GM18519 (cell line): ENCODE data around the gene RBL1.
"Not testable (repeated sequence)": the region's sequence is repeated elsewhere in the genome, so short reads cannot be mapped to it uniquely, and the experiment has no call there.

ENCODE experiments used
- ATAC-seq: cut with Tn5 transposase; IDR thresholded peaks from one replicate; pipeline ENCODE4 v1.9.1; 2021; ENCODE audit warnings: mild to moderate bottlenecking, moderate library complexity; ENCODE audit not compliant: unreplicated experiment, low FRiP score

The RBL1 gene

GRCh38 chr20:37095599-37096414, at the start of gene RBL1:
TSS of gene RBL1 (minus strand) at chr20:37095997. CDS start at chr20:37095928, 69 bp downstream.
- ATAC-seq: no peak

- ATAC-seq: no peak
Observed at GRCh38 chr20:37144856-37145404, 49.1 kb upstream of the RBL1 start.

GRCh38 chr20:37142708-37143107, 46.9 kb upstream of the RBL1 start:
- ATAC-seq: no peak

- no peak for ATAC-seq
Observed at GRCh38 chr20:37137547-37137946, 41.8 kb upstream of the RBL1 start.

- no peak for ATAC-seq
Observed at GRCh38 chr20:37133952-37134351, 38.2 kb upstream of the RBL1 start.

GRCh38 chr20:37131486-37131885, 35.7 kb upstream of the RBL1 start:
- ATAC-seq: no peak

- no peak for ATAC-seq
Observed at GRCh38 chr20:37128803-37129202, 33.0 kb upstream of the RBL1 start.

- not testable (repeated sequence) for ATAC-seq
Observed at GRCh38 chr20:37126290-37126689, 30.5 kb upstream of the RBL1 start.

- ATAC-seq: no peak
Observed at GRCh38 chr20:37123441-37123840, 27.6 kb upstream of the RBL1 start.

GRCh38 chr20:37120497-37120896, 24.7 kb upstream of the RBL1 start:
- no peak for ATAC-seq

GRCh38 chr20:37119356-37120036, 23.7 kb upstream of the RBL1 start:
- no peak for ATAC-seq

GRCh38 chr20:37114012-37114411, 18.2 kb upstream of the RBL1 start:
- no peak for ATAC-seq

- ATAC-seq: no peak
Observed at GRCh38 chr20:37111926-37112455, 16.2 kb upstream of the RBL1 start.

- no peak for ATAC-seq
Observed at GRCh38 chr20:37108676-37109075, 12.9 kb upstream of the RBL1 start.

- ATAC-seq: no peak
Observed at GRCh38 chr20:37102571-37102970, 6.8 kb upstream of the RBL1 start.

GRCh38 chr20:37096415-37097041, 731 bp upstream of the RBL1 start:
- no peak for ATAC-seq

GRCh38 chr20:37095108-37095598, 644 bp downstream of the RBL1 start:
- no peak for ATAC-seq

- ATAC-seq: no peak
Observed at GRCh38 chr20:37090407-37090806, 5.4 kb downstream of the RBL1 start.

- ATAC-seq: no peak
Observed at GRCh38 chr20:37081717-37082289, 14.0 kb downstream of the RBL1 start.

GRCh38 chr20:37077009-37077408, 18.8 kb downstream of the RBL1 start:
- no peak for ATAC-seq
